ENCODE results near the gene ACO1.

The ACO1 gene

GRCh38 chr9:32502464-32502863 is 118.0 kb downstream of the ACO1 start:
- DNase-seq: no peak

- no peak for DNase-seq
Observed at GRCh38 chr9:32503008-32503407, 118.6 kb downstream of the ACO1 start.
